ENCODE data around the gene ARHGAP45. TPM values are rescaled to one million over a fixed set of nuclear protein-coding genes. Genes with fewer than 3 reads are reported as not detected.
A peak's percentile ranks its signal among the peaks of the same experiment; 100 is the strongest.

Gene ARHGAP45
- total RNA-seq, 1 donor from 2014 or later = 4.5 TPM

DNA sequence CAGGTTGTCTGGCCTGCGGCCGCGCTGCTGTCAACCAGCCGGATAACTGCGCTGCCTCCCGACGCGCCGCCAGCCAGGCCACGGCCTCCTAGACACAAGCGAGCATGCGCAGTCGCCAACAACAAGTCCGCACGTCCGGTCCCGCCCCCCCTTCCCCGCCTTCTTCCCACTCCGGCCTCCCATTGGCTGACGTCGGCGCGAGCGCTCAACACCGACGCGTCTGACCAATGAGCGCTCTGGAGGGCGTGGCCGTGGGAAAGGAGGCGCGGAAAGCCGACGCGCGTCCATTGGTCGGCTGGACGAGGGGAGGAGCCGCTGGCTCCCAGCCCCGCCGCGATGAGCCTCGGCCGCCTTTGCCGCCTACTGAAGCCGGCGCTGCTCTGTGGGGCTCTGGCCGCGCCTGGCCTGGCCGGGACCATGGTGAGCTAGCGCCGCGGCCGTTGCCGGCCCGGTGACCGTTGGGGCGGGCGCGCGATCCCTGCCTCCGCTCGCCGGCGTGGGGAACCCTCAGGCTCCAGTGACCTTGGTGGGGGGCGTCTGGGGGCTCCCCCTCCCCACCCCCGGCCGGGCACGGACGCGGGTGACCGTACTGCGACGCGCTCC is 36.8 kb downstream of the ARHGAP45 start, which contains the start of gene GPX4:
Gene GPX4, plus strand, starts transcription at position 287 of the 603 bp plus-strand sequence. Its CDS starts 50 bp downstream, at position 337.
- Mint-ChIP-seq H3K27ac (peak within 1 kb of the TSS; percentile 64), H3K4me3 (peak within 1 kb of the TSS; percentile 83), H3K4me1 (ENCODE audit: unreplicated experiment) (peaks cover 11% of the 10 kb centered on the region), H3K9me3 (no peaks in the 10 kb centered on the region), H3K27me3 (no peaks in the 10 kb centered on the region), H3K36me3 (no peaks in the 10 kb centered on the region)
- DNase-seq (ENCODE audit: extremely low spot score, unreplicated experiment) = peak; percentile 98
- TF ChIP-seq, protein P1, sequence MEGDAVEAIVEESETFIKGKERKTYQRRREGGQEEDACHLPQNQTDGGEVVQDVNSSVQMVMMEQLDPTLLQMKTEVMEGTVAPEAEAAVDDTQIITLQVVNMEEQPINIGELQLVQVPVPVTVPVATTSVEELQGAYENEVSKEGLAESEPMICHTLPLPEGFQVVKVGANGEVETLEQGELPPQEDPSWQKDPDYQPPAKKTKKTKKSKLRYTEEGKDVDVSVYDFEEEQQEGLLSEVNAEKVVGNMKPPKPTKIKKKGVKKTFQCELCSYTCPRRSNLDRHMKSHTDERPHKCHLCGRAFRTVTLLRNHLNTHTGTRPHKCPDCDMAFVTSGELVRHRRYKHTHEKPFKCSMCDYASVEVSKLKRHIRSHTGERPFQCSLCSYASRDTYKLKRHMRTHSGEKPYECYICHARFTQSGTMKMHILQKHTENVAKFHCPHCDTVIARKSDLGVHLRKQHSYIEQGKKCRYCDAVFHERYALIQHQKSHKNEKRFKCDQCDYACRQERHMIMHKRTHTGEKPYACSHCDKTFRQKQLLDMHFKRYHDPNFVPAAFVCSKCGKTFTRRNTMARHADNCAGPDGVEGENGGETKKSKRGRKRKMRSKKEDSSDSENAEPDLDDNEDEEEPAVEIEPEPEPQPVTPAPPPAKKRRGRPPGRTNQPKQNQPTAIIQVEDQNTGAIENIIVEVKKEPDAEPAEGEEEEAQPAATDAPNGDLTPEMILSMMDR (conservative IDR thresholded peaks at IDR 0.05) = no peak

DNA sequence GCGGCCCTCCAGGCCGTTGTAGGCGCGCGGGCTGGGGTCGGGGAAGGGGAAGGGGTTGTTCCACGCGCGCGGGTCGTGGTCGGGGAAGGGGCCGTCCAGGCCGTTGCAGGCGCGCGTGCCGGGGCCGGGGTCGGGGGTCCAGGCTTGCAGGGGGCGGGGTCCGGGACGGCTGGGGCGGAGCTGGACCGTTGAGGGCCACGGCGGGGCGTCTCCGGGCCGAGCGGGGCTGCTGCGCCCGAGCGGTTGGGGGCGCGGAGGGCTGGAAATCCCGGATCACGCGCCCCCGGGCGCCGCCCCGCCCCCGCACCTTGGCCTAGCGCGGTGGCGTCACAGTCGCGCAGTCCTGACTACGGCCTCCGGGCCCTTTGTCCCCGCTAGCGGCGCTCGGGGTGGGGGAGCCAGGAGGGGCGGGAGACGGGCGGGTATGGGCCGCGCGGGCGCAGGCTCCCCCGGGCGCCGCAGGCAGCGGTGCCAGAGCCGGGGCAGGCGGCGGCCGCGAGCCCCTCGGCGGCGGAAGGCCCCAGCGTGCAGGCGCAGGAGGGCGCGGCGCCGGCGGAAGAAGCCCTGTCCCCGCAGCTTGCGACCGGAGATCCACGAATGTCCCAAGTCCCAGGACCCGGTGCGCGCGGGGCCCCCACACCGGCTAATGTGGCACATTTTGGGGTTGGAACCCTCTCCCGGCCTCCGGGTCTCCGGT is 37.5 kb downstream of the ARHGAP45 start:
- DNase-seq (ENCODE audit: extremely low spot score, unreplicated experiment) = peak; percentile 86
- no peaks in the 10 kb centered on the region for H3K9me3 Mint-ChIP-seq
- peak overlapping the region; percentile 41 for H3K27ac Mint-ChIP-seq
- TF ChIP-seq, protein P1 (conservative IDR thresholded peaks at IDR 0.05) = no peak
- H3K36me3 Mint-ChIP-seq = no peaks in the 10 kb centered on the region
- no peaks in the 10 kb centered on the region for H3K27me3 Mint-ChIP-seq
- H3K4me1 Mint-ChIP-seq (ENCODE audit: unreplicated experiment) = peaks cover 9% of the 10 kb centered on the region
- H3K4me3 Mint-ChIP-seq = peak overlapping the region; percentile 83

DNA sequence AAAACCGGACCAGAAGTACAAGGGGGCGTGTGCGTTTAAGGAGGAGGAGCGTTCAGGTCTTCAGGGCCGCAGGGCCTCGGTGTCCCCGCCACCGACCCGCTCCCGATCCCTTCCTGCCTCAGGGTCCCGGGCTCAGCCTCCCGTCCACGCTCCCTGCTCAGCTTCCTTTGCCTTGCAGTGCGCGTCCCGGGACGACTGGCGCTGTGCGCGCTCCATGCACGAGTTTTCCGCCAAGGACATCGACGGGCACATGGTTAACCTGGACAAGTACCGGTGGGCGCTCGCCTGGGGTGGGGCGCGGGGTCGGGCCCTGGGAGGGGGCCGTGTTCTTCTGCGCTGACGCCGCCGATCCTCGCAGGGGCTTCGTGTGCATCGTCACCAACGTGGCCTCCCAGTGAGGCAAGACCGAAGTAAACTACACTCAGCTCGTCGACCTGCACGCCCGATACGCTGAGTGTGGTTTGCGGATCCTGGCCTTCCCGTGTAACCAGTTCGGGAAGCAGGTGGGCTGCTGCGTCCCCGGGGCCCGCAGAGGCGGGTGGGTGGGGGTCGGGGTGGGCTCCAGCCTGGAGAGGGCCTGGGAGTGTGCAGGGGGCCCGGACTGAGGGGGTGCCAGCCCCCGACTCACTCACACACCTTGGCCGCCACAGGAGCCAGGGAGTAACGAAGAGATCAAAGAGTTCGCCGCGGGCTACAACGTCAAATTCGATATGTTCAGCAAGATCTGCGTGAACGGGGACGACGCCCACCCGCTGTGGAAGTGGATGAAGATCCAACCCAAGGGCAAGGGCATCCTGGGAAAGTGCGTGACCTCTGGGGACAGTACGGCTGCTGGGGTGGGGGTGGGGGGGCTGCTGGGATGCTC is 38.3 kb downstream of the ARHGAP45 start:
- Mint-ChIP-seq H3K27ac (peak overlapping the region; percentile 41), H3K9me3 (no peaks in the 10 kb centered on the region), H3K4me1 (ENCODE audit: unreplicated experiment) (peaks cover 9% of the 10 kb centered on the region), H3K4me3 (peak overlapping the region; percentile 83), H3K36me3 (no peaks in the 10 kb centered on the region), H3K27me3 (no peaks in the 10 kb centered on the region)
- TF ChIP-seq, protein P1 (conservative IDR thresholded peaks at IDR 0.05) = no peak
- no peak for DNase-seq (ENCODE audit: extremely low spot score, unreplicated experiment)

DNA sequence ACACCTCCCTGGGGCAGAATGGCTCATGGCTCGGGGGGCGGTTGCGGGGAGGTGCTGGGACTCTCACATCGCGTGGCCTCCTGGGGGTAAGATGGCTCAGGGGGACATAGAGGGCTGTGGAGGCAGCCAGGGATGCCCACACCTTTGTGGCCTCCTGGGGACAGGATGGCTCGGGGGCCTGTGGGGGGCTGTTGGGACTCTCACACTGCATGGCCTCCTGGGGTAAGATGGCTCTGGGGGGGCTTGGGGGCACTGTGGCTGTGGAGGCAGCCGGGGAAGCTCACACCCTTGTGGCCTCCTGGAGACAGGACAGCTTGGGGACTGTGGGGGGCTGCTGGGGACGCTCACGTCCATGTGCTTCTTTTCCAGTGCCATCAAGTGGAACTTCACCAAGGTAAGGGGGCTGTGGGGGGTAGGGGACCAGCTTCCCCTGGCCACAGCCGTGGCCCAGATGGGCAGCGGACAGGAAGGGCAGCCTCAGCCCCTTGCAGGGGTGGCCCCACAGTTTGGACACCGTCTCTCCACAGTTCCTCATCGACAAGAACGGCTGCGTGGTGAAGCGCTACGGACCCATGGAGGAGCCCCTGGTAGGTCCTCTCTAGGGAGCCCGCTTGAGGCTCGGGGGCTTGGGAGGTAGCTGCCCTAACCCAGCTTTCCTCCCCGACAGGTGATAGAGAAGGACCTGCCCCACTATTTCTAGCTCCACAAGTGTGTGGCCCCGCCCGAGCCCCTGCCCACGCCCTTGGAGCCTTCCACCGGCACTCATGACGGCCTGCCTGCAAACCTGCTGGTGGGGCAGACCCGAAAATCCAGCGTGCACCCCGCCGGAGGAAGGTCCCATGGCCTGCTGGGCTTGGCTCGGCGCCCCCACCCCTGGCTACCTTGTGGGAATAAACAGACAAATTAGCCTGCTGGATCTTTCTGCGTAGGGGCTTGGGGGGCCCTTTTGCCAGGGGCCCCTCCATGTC is 39.2 kb downstream of the ARHGAP45 start:
- Mint-ChIP-seq H3K4me1 (ENCODE audit: unreplicated experiment) (peaks cover 9% of the 10 kb centered on the region), H3K4me3 (peak overlapping the region; percentile 79), H3K27ac (no peak overlapping the region), H3K27me3 (no peaks in the 10 kb centered on the region), H3K9me3 (no peaks in the 10 kb centered on the region), H3K36me3 (no peaks in the 10 kb centered on the region)
- TF ChIP-seq, protein P1 (conservative IDR thresholded peaks at IDR 0.05) = no peak
- no peak for DNase-seq (ENCODE audit: extremely low spot score, unreplicated experiment)
